ENCODE data around the gene KRT34.

DNA sequence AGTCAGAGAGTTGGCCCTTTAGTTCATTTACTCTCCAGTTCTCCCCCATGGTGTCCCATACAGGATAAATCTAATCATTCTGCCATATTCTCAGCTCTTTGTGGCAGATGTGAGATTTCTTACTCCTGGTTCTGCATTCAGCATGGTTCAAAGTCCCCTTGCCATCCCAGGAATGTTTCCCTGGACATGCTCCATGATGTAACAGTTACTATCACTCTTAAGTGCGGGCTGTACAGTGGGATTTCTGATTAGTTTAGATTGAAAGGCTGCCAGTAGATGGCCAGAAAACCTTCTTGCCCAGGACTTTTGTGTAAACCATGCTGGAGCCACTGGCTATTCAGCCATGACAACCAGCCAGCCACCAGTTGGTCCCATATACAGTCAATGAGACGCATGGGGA, 31.9 kb upstream of the KRT34 start:
- TF ChIP-seq, protein P1, sequence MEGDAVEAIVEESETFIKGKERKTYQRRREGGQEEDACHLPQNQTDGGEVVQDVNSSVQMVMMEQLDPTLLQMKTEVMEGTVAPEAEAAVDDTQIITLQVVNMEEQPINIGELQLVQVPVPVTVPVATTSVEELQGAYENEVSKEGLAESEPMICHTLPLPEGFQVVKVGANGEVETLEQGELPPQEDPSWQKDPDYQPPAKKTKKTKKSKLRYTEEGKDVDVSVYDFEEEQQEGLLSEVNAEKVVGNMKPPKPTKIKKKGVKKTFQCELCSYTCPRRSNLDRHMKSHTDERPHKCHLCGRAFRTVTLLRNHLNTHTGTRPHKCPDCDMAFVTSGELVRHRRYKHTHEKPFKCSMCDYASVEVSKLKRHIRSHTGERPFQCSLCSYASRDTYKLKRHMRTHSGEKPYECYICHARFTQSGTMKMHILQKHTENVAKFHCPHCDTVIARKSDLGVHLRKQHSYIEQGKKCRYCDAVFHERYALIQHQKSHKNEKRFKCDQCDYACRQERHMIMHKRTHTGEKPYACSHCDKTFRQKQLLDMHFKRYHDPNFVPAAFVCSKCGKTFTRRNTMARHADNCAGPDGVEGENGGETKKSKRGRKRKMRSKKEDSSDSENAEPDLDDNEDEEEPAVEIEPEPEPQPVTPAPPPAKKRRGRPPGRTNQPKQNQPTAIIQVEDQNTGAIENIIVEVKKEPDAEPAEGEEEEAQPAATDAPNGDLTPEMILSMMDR (IDR thresholded peaks at IDR 0.05; ENCODE audit: low read depth, low read length), result no peak
- no peak for TF ChIP-seq POLR2A (IDR thresholded peaks at IDR 0.05; ENCODE audit: extremely low read depth, insufficient read length)
- TF ChIP-seq MYC (IDR thresholded peaks at IDR 0.05; ENCODE audit: low read depth, low read length), result no peak
- TF ChIP-seq, protein P2, sequence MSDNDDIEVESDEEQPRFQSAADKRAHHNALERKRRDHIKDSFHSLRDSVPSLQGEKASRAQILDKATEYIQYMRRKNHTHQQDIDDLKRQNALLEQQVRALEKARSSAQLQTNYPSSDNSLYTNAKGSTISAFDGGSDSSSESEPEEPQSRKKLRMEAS (IDR thresholded peaks at IDR 0.05; ENCODE audit: low read depth, low read length), result no peak
